ENCODE data around the gene UGT2B7.
A peak's percentile ranks its signal among the peaks of the same experiment; 100 is the strongest.

The UGT2B7 gene

DNA sequence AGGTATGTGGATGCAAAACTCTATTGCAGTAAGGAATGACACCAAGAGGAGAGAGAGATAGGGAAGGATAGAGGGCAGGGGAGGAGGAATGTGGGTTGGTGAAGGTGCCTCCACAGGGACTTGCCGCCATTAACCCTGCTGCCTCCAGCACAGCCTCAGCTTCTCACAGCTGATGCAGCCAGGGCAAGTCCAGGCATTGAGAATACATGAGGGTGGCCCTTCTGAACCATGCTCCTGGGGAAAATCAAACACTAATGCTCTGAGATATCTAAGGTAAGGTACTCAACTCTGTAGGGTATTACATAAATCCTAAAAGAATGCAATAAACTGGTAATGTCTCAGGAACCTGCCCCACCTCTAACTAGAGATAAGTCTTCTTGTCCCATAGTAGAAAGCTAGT lies 28.7 kb downstream of the UGT2B7 start:
- H3K4me3 ChIP-seq (ENCODE audit: low read length), result no peak overlapping the region
- DNase-seq (ENCODE audit: low read depth), result peak; percentile 63
- TF ChIP-seq, protein P1, sequence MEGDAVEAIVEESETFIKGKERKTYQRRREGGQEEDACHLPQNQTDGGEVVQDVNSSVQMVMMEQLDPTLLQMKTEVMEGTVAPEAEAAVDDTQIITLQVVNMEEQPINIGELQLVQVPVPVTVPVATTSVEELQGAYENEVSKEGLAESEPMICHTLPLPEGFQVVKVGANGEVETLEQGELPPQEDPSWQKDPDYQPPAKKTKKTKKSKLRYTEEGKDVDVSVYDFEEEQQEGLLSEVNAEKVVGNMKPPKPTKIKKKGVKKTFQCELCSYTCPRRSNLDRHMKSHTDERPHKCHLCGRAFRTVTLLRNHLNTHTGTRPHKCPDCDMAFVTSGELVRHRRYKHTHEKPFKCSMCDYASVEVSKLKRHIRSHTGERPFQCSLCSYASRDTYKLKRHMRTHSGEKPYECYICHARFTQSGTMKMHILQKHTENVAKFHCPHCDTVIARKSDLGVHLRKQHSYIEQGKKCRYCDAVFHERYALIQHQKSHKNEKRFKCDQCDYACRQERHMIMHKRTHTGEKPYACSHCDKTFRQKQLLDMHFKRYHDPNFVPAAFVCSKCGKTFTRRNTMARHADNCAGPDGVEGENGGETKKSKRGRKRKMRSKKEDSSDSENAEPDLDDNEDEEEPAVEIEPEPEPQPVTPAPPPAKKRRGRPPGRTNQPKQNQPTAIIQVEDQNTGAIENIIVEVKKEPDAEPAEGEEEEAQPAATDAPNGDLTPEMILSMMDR (IDR thresholded peaks at IDR 0.05; ENCODE audit: insufficient read depth, low read depth, low read length, missing control alignments), result no peak

DNA sequence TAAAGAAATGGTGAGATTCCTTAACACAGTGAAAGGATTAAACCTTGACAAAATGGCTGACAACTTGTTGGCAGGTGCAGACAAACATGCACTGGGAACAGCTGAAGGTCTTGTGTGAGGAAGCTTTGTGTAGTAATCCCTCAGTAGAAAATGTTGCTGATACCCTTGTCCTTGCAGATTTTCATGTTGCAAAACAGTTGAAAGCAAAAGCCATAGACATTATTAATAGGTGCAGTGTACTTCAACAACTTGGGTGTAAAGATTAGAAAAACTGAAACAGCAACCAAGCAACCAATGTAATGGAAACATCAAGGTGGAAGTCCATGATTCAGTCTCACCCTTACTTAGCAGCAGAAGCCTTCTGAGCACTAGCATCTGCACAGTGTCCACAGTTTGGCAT lies 29.8 kb downstream of the UGT2B7 start:
- H3K4me3 ChIP-seq (ENCODE audit: low read length), result no peak overlapping the region
- DNase-seq (ENCODE audit: low read depth), result no peak
- TF ChIP-seq, protein P1 (IDR thresholded peaks at IDR 0.05; ENCODE audit: insufficient read depth, low read depth, low read length, missing control alignments), result no peak

DNA sequence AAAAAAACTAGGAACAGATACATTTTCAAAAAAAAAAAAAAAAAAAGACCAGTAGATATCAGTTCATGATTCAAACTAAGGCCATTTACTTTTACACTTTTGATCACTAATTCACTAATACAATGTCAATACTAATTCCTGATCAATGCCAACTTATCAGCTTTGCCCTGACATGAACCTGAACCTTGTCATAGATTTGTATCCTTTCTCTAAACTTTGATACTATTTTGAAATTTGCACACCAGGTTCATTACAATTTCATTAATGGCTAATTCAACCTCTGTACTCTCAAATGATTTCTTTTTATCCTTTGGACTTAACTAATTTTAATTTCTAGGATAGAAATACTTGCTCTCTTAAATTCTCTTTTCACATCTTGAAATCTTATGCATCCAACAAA lies 37.7 kb downstream of the UGT2B7 start:
- TF ChIP-seq, protein P1 (IDR thresholded peaks at IDR 0.05; ENCODE audit: insufficient read depth, low read depth, low read length, missing control alignments), result no peak
- no peak for DNase-seq (ENCODE audit: low read depth)
- no peak overlapping the region for H3K4me3 ChIP-seq (ENCODE audit: low read length)

DNA sequence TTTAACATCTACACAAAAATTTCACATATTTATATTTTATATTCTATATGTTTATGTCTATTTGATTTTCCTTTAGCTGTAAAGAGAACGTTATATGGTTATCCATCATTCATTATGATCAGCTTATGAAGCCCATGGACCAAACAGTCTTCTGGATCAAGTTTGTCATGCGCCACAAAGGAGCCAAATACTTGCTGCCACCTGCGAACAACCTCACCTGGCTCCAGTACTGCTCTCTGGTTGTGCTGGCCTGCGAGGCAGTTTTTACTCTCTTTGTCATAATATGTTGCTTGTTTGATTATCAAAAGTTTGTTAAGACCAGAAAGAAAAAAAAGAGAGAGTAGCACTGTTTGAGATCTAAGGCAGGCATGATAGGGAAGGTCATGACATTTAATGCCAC lies 38.2 kb downstream of the UGT2B7 start:
- DNase-seq (ENCODE audit: low read depth), result no peak
- no peak overlapping the region for H3K4me3 ChIP-seq (ENCODE audit: low read length)
- TF ChIP-seq, protein P1 (IDR thresholded peaks at IDR 0.05; ENCODE audit: insufficient read depth, low read depth, low read length, missing control alignments), result no peak

DNA sequence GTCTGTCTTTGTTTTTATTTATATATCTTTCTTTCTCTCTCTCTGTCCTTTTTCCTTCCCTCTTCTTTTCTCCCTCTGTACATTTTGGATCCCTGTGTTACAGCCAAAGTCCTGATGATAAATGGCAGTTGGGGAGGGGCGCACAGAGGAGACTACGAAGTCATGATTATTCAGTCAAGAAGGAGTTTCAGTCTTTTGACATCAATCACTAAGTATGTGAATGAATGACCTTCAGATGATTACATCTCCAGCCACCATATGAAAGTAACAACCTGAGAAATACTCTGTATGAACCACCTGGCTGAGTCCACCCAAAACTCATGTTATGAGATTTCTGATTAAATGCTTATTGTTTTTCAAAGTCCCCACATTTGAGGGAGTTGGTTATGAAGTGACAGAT lies 45.0 kb downstream of the UGT2B7 start:
- DNase-seq (ENCODE audit: low read depth), result no peak
- TF ChIP-seq, protein P1 (IDR thresholded peaks at IDR 0.05; ENCODE audit: insufficient read depth, low read depth, low read length, missing control alignments), result no peak

DNA sequence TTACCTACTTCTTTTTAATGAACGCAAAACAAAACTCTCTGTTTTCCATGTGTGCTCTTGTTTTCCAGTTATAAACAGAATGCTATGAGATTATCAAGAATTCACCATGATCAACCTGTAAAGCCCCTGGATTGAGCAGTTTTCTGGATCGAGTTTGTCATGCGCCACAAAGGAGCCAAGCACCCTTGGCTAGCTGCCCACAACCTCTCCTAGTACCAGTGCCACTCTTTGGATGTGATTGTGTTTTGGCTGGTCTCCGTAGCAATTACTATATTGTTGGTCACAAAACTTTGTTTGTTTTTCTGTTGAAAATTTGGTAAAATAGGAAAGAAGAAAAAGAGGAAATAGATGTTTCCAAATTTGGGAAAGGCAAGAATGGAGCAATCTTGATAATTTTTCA lies 51.1 kb downstream of the UGT2B7 start:
- no peak overlapping the region for H3K4me3 ChIP-seq (ENCODE audit: low read length)
- TF ChIP-seq, protein P1 (IDR thresholded peaks at IDR 0.05; ENCODE audit: insufficient read depth, low read depth, low read length, missing control alignments), result no peak
- DNase-seq (ENCODE audit: low read depth), result no peak

More for the DNA sequence above, 45.0 kb downstream of the UGT2B7 start:
- H3K4me3 ChIP-seq (ENCODE audit: low read length), result no peak overlapping the region

DNA sequence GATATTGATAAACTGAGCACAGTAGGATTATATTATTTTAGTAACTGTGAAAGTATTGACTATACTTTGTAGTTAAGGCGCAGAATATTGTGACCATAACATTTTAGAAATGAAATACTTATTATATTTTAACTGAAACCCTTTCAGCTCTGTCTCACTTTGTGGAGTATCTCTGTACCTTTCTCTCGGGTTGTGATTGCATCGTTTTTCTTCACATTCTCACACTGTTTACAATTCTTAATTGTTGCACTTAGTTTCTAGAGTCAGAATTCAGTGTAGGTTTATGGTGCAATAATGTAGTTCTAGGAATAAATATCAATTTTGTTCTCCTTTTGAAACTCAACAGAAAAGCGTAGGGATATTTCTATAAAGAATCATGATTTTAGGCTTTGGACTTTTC lies 57.7 kb downstream of the UGT2B7 start:
- TF ChIP-seq, protein P1 (IDR thresholded peaks at IDR 0.05; ENCODE audit: insufficient read depth, low read depth, low read length, missing control alignments), result no peak
- no peak overlapping the region for H3K4me3 ChIP-seq (ENCODE audit: low read length)
- no peak for DNase-seq (ENCODE audit: low read depth)

Data from epithelial cell of esophagus (primary cell).